ENCODE measurements around the gene EMID1. TPM values are rescaled to one million over a fixed set of nuclear protein-coding genes. Genes with fewer than 3 reads are reported as not detected.

EMID1 gene
- total and polyA plus RNA-seq, 7 donors: 0.13 to 1.3 (median 0.58) TPM

- peaks cover 3% of the 10 kb centered on the region for H3K9me3 ChIP-seq
These were observed 10.4 kb upstream of the EMID1 start for GRCh38 chr22:29195118-29195963.

GRCh38 chr22:29195964-29196666 is 9.6 kb upstream of the EMID1 start:
- no peak for DNase-seq
- 66 to 72% (median 71%) methylated on average over 10 of the region's 10 CpGs for WGBS, 3 donors
- H3K27me3 ChIP-seq (ENCODE audit: insufficient read depth in 3 of 3, low read length in 2 of 3): no peaks in the 10 kb centered on the region
- H3K36me3 ChIP-seq (ENCODE audit: insufficient read depth in 1 of 2, low read depth in 1 of 2): no peaks in the 10 kb centered on the region
- ATAC-seq: peak in 1 of 4 donors; percentile 27
- intact Hi-C loops (cut with DNase I): no loop called here
- peaks cover 3% of the 10 kb centered on the region for H3K9me3 ChIP-seq
- no peaks in the 10 kb centered on the region for H3K4me1 ChIP-seq
- TF ChIP-seq CTCF (IDR thresholded peaks at IDR 0.05): no peak
- H3K27ac ChIP-seq: no peak overlapping the region
- H3K4me3 ChIP-seq: no peak overlapping the region

More at GRCh38 chr22:29195118-29195963, 10.4 kb upstream of the EMID1 start:
- no peak for TF ChIP-seq CTCF (IDR thresholded peaks at IDR 0.05)
- Histone ChIP-seq H3K36me3 (ENCODE audit: insufficient read depth in 1 of 2, low read depth in 1 of 2) (no peaks in the 10 kb centered on the region), H3K27me3 (ENCODE audit: insufficient read depth in 3 of 3, low read length in 2 of 3) (no peaks in the 10 kb centered on the region), H3K27ac (no peak overlapping the region), H3K4me1 (no peaks in the 10 kb centered on the region), H3K4me3 (no peak overlapping the region)
- ATAC-seq (no peak), DNase-seq (no peak)
- 67 to 78% (median 69%) methylated on average over 7 to 8 of the region's 8 CpGs for WGBS, 3 donors
- intact Hi-C loops (cut with DNase I): no loop called here

GRCh38 chr22:29197096-29197495 is 8.6 kb upstream of the EMID1 start:
- no peak for TF ChIP-seq CTCF (IDR thresholded peaks at IDR 0.05)
- Histone ChIP-seq H3K9me3 (peaks cover 3% of the 10 kb centered on the region), H3K27me3 (ENCODE audit: insufficient read depth in 3 of 3, low read length in 2 of 3) (no peaks in the 10 kb centered on the region), H3K27ac (no peak overlapping the region), H3K4me1 (no peaks in the 10 kb centered on the region), H3K36me3 (ENCODE audit: insufficient read depth in 1 of 2, low read depth in 1 of 2) (no peaks in the 10 kb centered on the region), H3K4me3 (no peak overlapping the region)
- DNase-seq (no peak), ATAC-seq (no peak)
- intact Hi-C loops (cut with DNase I): no loop called here
- 94 to 98% (median 96%) methylated on average over 3 of the region's 3 CpGs for WGBS, 3 donors

- no peak overlapping the region for H3K4me3 ChIP-seq
- WGBS, 3 donors: 92 to 93% (median 92%) methylated on average over 5 of the region's 5 CpGs
- DNase-seq (no peak), ATAC-seq (no peak)
- no peaks in the 10 kb centered on the region for H3K27me3 ChIP-seq (ENCODE audit: insufficient read depth in 3 of 3, low read length in 2 of 3)
- no peak overlapping the region for H3K27ac ChIP-seq
- no peak for TF ChIP-seq CTCF (IDR thresholded peaks at IDR 0.05)
- intact Hi-C loops (cut with DNase I): no loop called here
- H3K9me3 ChIP-seq: peaks cover 3% of the 10 kb centered on the region
- H3K36me3 ChIP-seq (ENCODE audit: insufficient read depth in 1 of 2, low read depth in 1 of 2): no peaks in the 10 kb centered on the region
- H3K4me1 ChIP-seq: no peaks in the 10 kb centered on the region
These were observed 7.5 kb upstream of the EMID1 start for GRCh38 chr22:29198240-29198639.

All from psoas muscle (tissue), 8 donors.